Neutrophil (primary cell): Measurements from ENCODE around the gene GRID2.

Source experiments
- H3K27ac ChIP-seq: fragments of 200-600 bp; sonication (generic); 2 replicates; pipeline ENCODE4 v1.5.1; 2016; ENCODE audit warnings: mild to moderate bottlenecking, moderate library complexity
- H3K27me3 ChIP-seq: fragments of 200-600 bp; sonication (generic); 2 replicates; pipeline ENCODE4 v1.6.0; 2016; ENCODE audit warnings: mild to moderate bottlenecking
- H3K36me3 ChIP-seq: fragments of 200-600 bp; sonication (generic); 2 replicates; pipeline ENCODE4 v1.5.1; 2017
- H3K4me1 ChIP-seq, 2 experiments: fragments of 200-600 bp in 1 of 2; sonication (generic) in 1 of 2; 1 replicate in 1 of 2; 2 replicates in 1 of 2; pipeline versions ENCODE4 v1.5.1 to v1.6.1; 2013 to 2016; ENCODE audit warnings: low read depth in 1 of 2, low read length in 1 of 2, mild to moderate bottlenecking in 1 of 2, moderate library complexity in 1 of 2; ENCODE audit not compliant: control insufficient read depth in 1 of 2, insufficient read depth in 1 of 2
- H3K4me3 ChIP-seq, 2 experiments: fragments of 200-600 bp in 1 of 2; sonication (generic) in 1 of 2; 1 replicate in 1 of 2; 2 replicates in 1 of 2; pipeline ENCODE4 v1.5.1; 2013 to 2016; ENCODE audit warnings: low read depth in 1 of 2, low read length in 1 of 2, mild to moderate bottlenecking in 1 of 2, moderate library complexity in 1 of 2
- H3K9me3 ChIP-seq: fragments of 200-600 bp; sonication (generic); 2 replicates; pipeline ENCODE4 v1.5.1; 2016
- CTCF ChIP-seq: fragments of 200-600 bp; sonication (generic); IDR thresholded peaks from 2 replicates; pipeline ENCODE4 v1.5.1; 2016; ENCODE audit warnings: antibody characterized with exemption

Gene GRID2

GRCh38 chr4:93760284-93760683 is 1456.5 kb downstream of the GRID2 start:
- H3K4me1 ChIP-seq: no peaks in the 10 kb centered on the region
- H3K27ac ChIP-seq: no peak overlapping the region
- H3K9me3 ChIP-seq: no peaks in the 10 kb centered on the region
- H3K4me3 ChIP-seq: no peak overlapping the region
- H3K36me3 ChIP-seq: no peaks in the 10 kb centered on the region
- TF ChIP-seq CTCF: no peak
- no peaks in the 10 kb centered on the region for H3K27me3 ChIP-seq

- no peak overlapping the region for H3K27ac ChIP-seq
These were observed 1457.5 kb downstream of the GRID2 start for GRCh38 chr4:93761286-93761685.

GRCh38 chr4:93764639-93765246 is 1461.0 kb downstream of the GRID2 start:
- H3K27ac ChIP-seq: no peak overlapping the region
- H3K27me3 ChIP-seq: no peaks in the 10 kb centered on the region
- H3K36me3 ChIP-seq: no peaks in the 10 kb centered on the region
- TF ChIP-seq CTCF: no peak
- H3K9me3 ChIP-seq: no peaks in the 10 kb centered on the region
- H3K4me3 ChIP-seq: no peak overlapping the region
- no peaks in the 10 kb centered on the region for H3K4me1 ChIP-seq

More at GRCh38 chr4:93761286-93761685, 1457.5 kb downstream of the GRID2 start:
- TF ChIP-seq CTCF: no peak
- Histone ChIP-seq H3K4me1 (no peaks in the 10 kb centered on the region), H3K27me3 (no peaks in the 10 kb centered on the region), H3K4me3 (no peak overlapping the region), H3K36me3 (no peaks in the 10 kb centered on the region), H3K9me3 (no peaks in the 10 kb centered on the region)

- Histone ChIP-seq H3K4me1 (no peaks in the 10 kb centered on the region), H3K27me3 (no peaks in the 10 kb centered on the region), H3K9me3 (no peaks in the 10 kb centered on the region), H3K36me3 (no peaks in the 10 kb centered on the region), H3K4me3 (no peak overlapping the region), H3K27ac (no peak overlapping the region)
- TF ChIP-seq CTCF: no peak
These were observed 1464.2 kb downstream of the GRID2 start for GRCh38 chr4:93767917-93768316.

GRCh38 chr4:93770201-93770600 is 1466.4 kb downstream of the GRID2 start:
- Histone ChIP-seq H3K4me1 (no peaks in the 10 kb centered on the region), H3K36me3 (no peaks in the 10 kb centered on the region), H3K4me3 (no peak overlapping the region), H3K9me3 (no peaks in the 10 kb centered on the region), H3K27me3 (no peaks in the 10 kb centered on the region), H3K27ac (no peak overlapping the region)
- TF ChIP-seq CTCF: no peak
